Epithelial cell of proximal tubule (primary cell): ENCODE measurements around the gene RNF220. TPM values are rescaled to one million over a fixed set of nuclear protein-coding genes. Genes with fewer than 3 reads are reported as not detected.
"Not testable (repeated sequence)": the region's sequence is repeated elsewhere in the genome, so short reads cannot be mapped to it uniquely, and the experiment has no call there.

Experiments used
- DNase-seq: peaks from one replicate; pipeline ENCODE4 v3.0.0-alpha.2; 2011; ENCODE audit warnings: low read depth
- H3K4me3 ChIP-seq: 2 replicates; pipeline ENCODE4 v1.5.1; 2011; ENCODE audit warnings: low read depth, mild to moderate bottlenecking, low read length
- CTCF ChIP-seq: conservative IDR thresholded peaks from 2 replicates; pipeline ENCODE4 v1.5.1; 2012; ENCODE audit warnings: low read depth, mild to moderate bottlenecking, low read length
- total RNA-seq: library from RNA; depleted of rRNA; stranded (reverse); fragments of >200 nt; gene quantifications from 2 replicates; pipeline ENCODE4 v1.2.3, GENCODE V29; 2015

Gene RNF220
- total RNA-seq, 1 donor from 2014 or later: 152 TPM

- no peak for TF ChIP-seq CTCF
- DNase-seq: peak; percentile 30
- H3K4me3 ChIP-seq: no peak overlapping the region
Measured at GRCh38 chr1:44489481-44489880, 84.4 kb downstream of the RNF220 start.

DNA sequence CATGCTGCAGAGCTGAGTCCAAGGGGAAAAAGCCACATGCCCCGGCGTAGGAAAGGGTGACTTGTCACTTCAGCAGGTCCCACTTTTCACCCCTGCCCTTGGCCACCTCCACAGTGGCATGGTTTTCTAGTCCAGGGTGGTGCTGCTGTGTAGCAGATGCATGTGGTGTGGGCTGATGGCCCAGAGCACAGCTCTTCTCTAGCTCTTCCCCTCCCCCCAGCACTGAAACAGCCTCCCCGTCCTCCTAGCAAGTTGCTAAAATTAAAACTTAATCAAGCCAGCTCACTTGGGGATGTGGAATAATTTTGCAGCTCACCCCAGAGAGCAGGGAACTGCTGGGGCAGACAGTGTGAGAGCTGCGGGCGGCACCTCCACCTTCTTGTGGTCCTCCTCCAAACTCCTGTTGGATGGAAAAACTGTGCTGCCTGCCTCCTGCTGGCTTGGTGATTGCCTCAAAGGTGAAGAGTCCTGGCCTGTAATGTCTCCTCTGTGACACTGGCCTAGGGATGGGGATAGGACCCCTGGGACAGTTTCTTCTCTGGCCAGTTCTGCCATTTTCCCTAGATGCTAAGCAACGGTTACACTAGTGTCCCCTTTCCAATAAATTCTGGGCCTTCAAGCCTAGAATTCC is 91.6 kb downstream of the RNF220 start:
- DNase-seq: no peak
- TF ChIP-seq CTCF: no peak
- H3K4me3 ChIP-seq: no peak overlapping the region

DNA sequence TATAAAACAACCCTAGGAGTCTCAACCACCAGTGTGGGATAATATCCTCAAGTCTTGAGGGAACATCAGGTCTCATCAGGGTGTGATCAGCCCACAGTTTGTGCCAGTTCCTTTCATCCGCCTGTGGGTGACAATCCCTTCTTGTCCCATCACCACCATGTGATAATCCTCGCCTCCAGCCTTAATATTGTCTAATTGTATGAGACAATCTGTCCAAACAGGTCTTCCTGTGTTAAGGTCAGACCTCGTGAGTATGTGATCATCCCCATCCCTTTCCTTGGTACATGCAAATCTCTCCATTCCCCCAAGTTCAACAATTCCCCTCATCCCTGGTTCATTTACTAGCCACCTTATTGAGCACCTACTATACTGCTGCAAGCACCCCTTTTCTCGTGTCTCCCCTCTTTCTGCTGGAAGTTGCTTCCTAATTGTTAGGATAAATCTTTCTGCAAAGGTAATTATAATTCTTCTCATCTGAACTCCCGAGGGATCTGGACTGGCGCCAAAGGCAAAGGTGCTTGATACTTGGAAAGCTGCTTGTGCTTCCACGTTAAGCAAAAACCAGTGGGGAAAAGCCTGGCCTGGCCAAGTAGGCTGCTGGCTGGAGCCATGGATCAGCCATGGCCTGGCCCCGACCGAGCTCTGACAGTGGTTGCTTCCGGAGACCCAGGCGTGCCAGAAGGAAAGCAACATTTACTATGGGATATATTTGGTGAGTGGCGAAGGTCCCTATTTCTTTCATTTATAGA is 92.5 kb downstream of the RNF220 start:
- H3K4me3 ChIP-seq: no peak overlapping the region
- no peak for DNase-seq
- no peak for TF ChIP-seq CTCF

DNA sequence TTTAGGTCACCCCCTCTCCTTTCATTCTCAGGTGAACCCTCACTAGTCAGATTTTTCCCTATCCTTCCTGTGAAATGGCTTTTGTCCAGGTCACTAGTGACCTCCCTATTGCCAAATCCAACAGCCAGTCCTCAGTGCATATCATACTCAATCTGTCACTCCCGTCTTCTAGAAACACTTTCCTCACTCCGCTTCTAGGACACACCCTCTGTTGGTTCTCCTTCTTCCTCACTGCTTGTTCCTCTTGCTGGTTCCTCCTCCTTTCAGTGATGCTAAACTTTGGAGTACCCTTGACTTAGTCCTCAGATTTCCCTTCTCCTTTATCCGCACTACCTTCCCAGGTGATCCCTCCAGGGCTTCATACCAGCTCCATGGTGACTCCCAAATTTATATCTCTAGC is 94.3 kb downstream of the RNF220 start:
- no peak for DNase-seq
- TF ChIP-seq CTCF: no peak
- no peak overlapping the region for H3K4me3 ChIP-seq

- TF ChIP-seq CTCF: peak; percentile 59
- no peak for DNase-seq
- peak overlapping the region; percentile 10 for H3K4me3 ChIP-seq
Measured at GRCh38 chr1:44500181-44501046, 95.4 kb downstream of the RNF220 start.

GRCh38 chr1:44501047-44501890 is 96.2 kb downstream of the RNF220 start:
- no peak for DNase-seq
- TF ChIP-seq CTCF: no peak
- H3K4me3 ChIP-seq: no peak overlapping the region

DNA sequence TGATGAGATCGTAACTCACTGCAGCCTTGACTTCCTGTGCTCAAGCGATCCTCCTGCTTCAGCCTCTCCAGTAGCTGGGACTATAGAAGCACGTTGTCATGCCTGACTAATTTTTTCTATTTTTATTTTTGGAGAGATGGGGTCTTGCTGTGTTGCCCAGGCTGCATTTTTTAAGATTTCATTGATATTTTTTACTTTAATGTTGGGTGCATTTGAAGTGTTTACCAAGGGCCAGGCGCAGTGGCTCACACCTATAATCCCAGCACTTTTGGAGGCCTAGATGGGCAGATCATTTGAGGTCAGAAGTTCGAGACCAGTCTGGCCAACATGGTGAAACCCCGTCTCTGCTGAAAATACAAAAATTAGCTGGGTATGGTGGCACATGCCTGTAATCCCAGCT is 97.8 kb downstream of the RNF220 start:
- not testable (repeated sequence) for H3K4me3 ChIP-seq, DNase-seq
